GM12865 (cell line): ENCODE results near the gene KIF1C.
A peak's percentile ranks its signal among the peaks of the same experiment; 100 is the strongest.

ENCODE experiments used
- DNase-seq: peaks from one replicate; pipeline ENCODE4 v3.0.0; 2010; ENCODE audit warnings: low read depth
- H3K4me3 ChIP-seq: 2 replicates; pipeline ENCODE4 v1.5.1; 2011; ENCODE audit warnings: mild to moderate bottlenecking, low read depth, low read length, control low read depth
- CTCF ChIP-seq: IDR thresholded peaks from 2 replicates; pipeline ENCODE4 v1.5.1; 2011; ENCODE audit warnings: low read length, control low read depth, low read depth, inconsistent platforms; ENCODE audit not compliant: insufficient read depth; ENCODE audit errors: missing control alignments

The KIF1C gene

GRCh38 chr17:5043524-5043923 is 45.8 kb downstream of the KIF1C start:
- no peak for TF ChIP-seq CTCF
- no peak for DNase-seq
- no peak overlapping the region for H3K4me3 ChIP-seq

- no peak for TF ChIP-seq CTCF
- DNase-seq, result peak; percentile 21
- H3K4me3 ChIP-seq, result no peak overlapping the region
These were observed 46.9 kb downstream of the KIF1C start for GRCh38 chr17:5044630-5045029.

- no peak for TF ChIP-seq CTCF
- no peak overlapping the region for H3K4me3 ChIP-seq
- DNase-seq, result no peak
These were observed 47.7 kb downstream of the KIF1C start for GRCh38 chr17:5045496-5045895.

- H3K4me3 ChIP-seq, result no peak overlapping the region
- TF ChIP-seq CTCF, result no peak
- no peak for DNase-seq
These were observed 49.7 kb downstream of the KIF1C start for GRCh38 chr17:5047446-5047845.

- H3K4me3 ChIP-seq, result no peak overlapping the region
- TF ChIP-seq CTCF, result no peak
- peak; percentile 81 for DNase-seq
These were observed 51.6 kb downstream of the KIF1C start for GRCh38 chr17:5049314-5049841.

GRCh38 chr17:5050278-5050677 is 52.5 kb downstream of the KIF1C start:
- H3K4me3 ChIP-seq, result no peak overlapping the region
- no peak for DNase-seq
- no peak for TF ChIP-seq CTCF

GRCh38 chr17:5055543-5055942 is 57.8 kb downstream of the KIF1C start:
- no peak for TF ChIP-seq CTCF
- no peak for DNase-seq
- H3K4me3 ChIP-seq, result no peak overlapping the region
